ENCODE results near the gene NUMB. TPM values are rescaled to one million over a fixed set of nuclear protein-coding genes. Genes with fewer than 3 reads are reported as not detected.

The NUMB gene
- total RNA-seq, 2 experiments from 2014 or later, result 27.9 to 31.5 TPM

DNA sequence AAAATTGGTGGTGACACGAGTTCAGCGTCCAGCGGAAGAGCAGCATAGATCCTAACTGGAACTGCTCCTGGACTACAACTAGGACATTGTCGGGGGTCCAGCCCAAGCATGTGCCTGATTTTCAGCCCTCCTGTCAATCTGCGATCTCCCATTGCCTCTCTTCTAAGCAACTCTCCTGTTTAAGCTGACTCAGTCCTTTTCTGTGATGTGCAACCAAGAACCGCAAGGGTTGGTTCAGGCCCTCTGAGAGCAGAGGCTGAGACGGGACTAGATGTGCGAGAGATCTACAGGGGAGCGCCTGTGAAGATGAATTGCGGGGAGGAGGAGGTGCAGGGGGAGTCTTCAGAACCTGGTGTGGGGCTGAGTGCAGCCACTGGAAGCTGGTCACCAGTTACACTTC lies 224.8 kb downstream of the NUMB start:
- CTCF ChIA-PET, result no interaction called here

GRCh38 chr14:73232984-73233383 lies 225.4 kb downstream of the NUMB start:
- H3K4me1 ChIP-seq (ENCODE audit: insufficient read depth, low read length), result peaks cover 8% of the 10 kb centered on the region
- TF ChIP-seq, protein P1, sequence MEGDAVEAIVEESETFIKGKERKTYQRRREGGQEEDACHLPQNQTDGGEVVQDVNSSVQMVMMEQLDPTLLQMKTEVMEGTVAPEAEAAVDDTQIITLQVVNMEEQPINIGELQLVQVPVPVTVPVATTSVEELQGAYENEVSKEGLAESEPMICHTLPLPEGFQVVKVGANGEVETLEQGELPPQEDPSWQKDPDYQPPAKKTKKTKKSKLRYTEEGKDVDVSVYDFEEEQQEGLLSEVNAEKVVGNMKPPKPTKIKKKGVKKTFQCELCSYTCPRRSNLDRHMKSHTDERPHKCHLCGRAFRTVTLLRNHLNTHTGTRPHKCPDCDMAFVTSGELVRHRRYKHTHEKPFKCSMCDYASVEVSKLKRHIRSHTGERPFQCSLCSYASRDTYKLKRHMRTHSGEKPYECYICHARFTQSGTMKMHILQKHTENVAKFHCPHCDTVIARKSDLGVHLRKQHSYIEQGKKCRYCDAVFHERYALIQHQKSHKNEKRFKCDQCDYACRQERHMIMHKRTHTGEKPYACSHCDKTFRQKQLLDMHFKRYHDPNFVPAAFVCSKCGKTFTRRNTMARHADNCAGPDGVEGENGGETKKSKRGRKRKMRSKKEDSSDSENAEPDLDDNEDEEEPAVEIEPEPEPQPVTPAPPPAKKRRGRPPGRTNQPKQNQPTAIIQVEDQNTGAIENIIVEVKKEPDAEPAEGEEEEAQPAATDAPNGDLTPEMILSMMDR (IDR thresholded peaks at IDR 0.05), result no peak
- H3K27me3 Mint-ChIP-seq, result peaks cover 39% of the 10 kb centered on the region
- peaks cover 4% of the 10 kb centered on the region for H3K36me3 Mint-ChIP-seq (ENCODE audit: low read depth)
- intact Hi-C loops (cut with DNase I, micrococcal nuclease), result no loop called here
- CTCF ChIA-PET, result no interaction called here
- no peaks in the 10 kb centered on the region for H3K36me3 ChIP-seq (ENCODE audit: insufficient read depth, low read length)
- no peak overlapping the region for H3K27ac ChIP-seq (ENCODE audit: low read depth in 1 of 2, low read length in 2 of 2)
- DNase-seq (no peak), ATAC-seq (ENCODE audit: poor library complexity) (no peak)
- H3K9me3 Mint-ChIP-seq, result no peaks in the 10 kb centered on the region
- no peaks in the 10 kb centered on the region for H3K9me3 ChIP-seq (ENCODE audit: control insufficient read depth in 1 of 2, insufficient read depth in 1 of 2, low read length in 2 of 2)
- POLR2A ChIA-PET, result interaction anchor here (1.0 kb wide), 1 partner anchor 205 kb away, joined by 3 read pairs; no protein-coding TSS in a partner anchor
- H3K4me3 ChIP-seq (ENCODE audit: low read length), result no peak overlapping the region
- no peak overlapping the region for H3K4me3 Mint-ChIP-seq
- no peak overlapping the region for H3K27ac Mint-ChIP-seq
- H3K4me1 Mint-ChIP-seq (ENCODE audit: low read depth), result peaks cover 6% of the 10 kb centered on the region
- peaks cover 35 to 48% of the 10 kb centered on the region in 2 experiments for H3K27me3 ChIP-seq (ENCODE audit: control insufficient read depth in 1 of 2, insufficient read depth in 2 of 2, low read length in 2 of 2)

More for the DNA sequence above, 224.8 kb downstream of the NUMB start:
- intact Hi-C loops (cut with DNase I, micrococcal nuclease), result no loop called here
- Histone ChIP-seq H3K9me3 (ENCODE audit: control insufficient read depth in 1 of 2, insufficient read depth in 1 of 2, low read length in 2 of 2) (peaks cover 0 to 6% of the 10 kb centered on the region in 2 experiments), H3K36me3 (ENCODE audit: insufficient read depth, low read length) (no peaks in the 10 kb centered on the region), H3K27me3 (ENCODE audit: control insufficient read depth in 1 of 2, insufficient read depth in 2 of 2, low read length in 2 of 2) (peaks cover 39 to 54% of the 10 kb centered on the region in 2 experiments), H3K27ac (ENCODE audit: low read depth in 1 of 2, low read length in 2 of 2) (no peak overlapping the region), H3K4me3 (ENCODE audit: low read length) (no peak overlapping the region), H3K4me1 (ENCODE audit: insufficient read depth, low read length) (peaks cover 13% of the 10 kb centered on the region)
- DNase-seq (no peak), ATAC-seq (ENCODE audit: poor library complexity) (no peak)
- Mint-ChIP-seq H3K4me1 (ENCODE audit: low read depth) (peaks cover 6% of the 10 kb centered on the region), H3K4me3 (no peak overlapping the region), H3K9me3 (no peaks in the 10 kb centered on the region), H3K27ac (no peak overlapping the region), H3K27me3 (peaks cover 43% of the 10 kb centered on the region), H3K36me3 (ENCODE audit: low read depth) (no peaks in the 10 kb centered on the region)
- POLR2A ChIA-PET, result no interaction called here
- TF ChIP-seq, protein P1 (IDR thresholded peaks at IDR 0.05), result no peak

DNA sequence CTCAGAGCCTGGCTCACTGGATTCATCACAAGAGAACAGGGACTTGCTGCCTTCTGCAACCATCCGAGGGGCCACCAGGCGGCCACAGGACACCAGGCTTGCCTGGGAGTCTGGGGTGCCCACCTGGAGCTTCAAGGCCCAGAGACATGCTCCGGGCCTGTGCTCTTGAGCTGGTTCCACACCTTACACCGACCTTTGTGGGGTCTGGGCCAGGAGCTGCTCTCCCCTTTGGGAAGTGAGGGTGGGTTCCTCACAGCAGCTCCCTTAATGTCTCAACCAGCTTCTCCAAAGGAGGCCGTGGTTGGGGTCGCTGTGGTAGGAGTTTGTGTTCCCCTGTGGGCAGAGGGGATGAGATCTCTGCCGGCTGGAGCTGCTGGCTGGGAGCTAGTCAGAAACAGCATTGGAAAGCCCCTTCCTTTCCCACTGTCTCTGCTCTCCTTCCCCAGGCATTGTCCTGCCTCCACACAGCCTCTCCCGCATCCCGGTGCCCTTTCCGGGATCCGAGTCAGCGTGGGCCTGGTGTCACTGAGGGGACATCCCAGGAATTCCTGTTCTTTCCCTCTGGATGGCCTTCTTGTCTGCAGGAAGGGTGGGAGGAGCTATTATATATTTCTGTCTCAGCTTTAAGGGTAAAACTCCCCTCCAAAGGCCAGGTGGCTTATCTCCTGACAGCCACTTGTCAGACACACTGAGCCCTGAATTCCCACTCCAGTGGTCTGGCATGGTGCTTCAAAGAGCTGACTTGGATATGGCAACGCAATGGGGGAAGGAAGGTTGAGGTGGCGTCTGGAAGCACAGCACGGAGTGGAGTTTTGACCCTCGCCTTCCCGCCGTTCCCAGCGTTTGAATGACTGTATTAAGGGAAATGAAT lies 226.1 kb downstream of the NUMB start:
- no peaks in the 10 kb centered on the region for H3K36me3 ChIP-seq (ENCODE audit: insufficient read depth, low read length)
- H3K27ac Mint-ChIP-seq, result no peak overlapping the region
- H3K36me3 Mint-ChIP-seq (ENCODE audit: low read depth), result peaks cover 5% of the 10 kb centered on the region
- ChIA-PET CTCF (no interaction called here), POLR2A (interaction anchor here (1.0 kb wide), 1 partner anchor 204 kb away, joined by 3 read pairs; no protein-coding TSS in a partner anchor)
- no peaks in the 10 kb centered on the region for H3K9me3 Mint-ChIP-seq
- peaks cover 6% of the 10 kb centered on the region for H3K4me1 Mint-ChIP-seq (ENCODE audit: low read depth)
- no peak overlapping the region for H3K4me3 ChIP-seq (ENCODE audit: low read length)
- H3K27ac ChIP-seq (ENCODE audit: low read depth in 1 of 2, low read length in 2 of 2), result no peak overlapping the region
- ATAC-seq (ENCODE audit: poor library complexity) (no peak), DNase-seq (no peak)
- H3K4me1 ChIP-seq (ENCODE audit: insufficient read depth, low read length), result peaks cover 4% of the 10 kb centered on the region
- no peaks in the 10 kb centered on the region for H3K9me3 ChIP-seq (ENCODE audit: control insufficient read depth in 1 of 2, insufficient read depth in 1 of 2, low read length in 2 of 2)
- H3K27me3 ChIP-seq (ENCODE audit: control insufficient read depth in 1 of 2, insufficient read depth in 2 of 2, low read length in 2 of 2), result peaks cover 34 to 40% of the 10 kb centered on the region in 2 experiments
- intact Hi-C loops (cut with DNase I, micrococcal nuclease), result no loop called here
- TF ChIP-seq, protein P1 (IDR thresholded peaks at IDR 0.05), result no peak
- peaks cover 38% of the 10 kb centered on the region for H3K27me3 Mint-ChIP-seq
- no peak overlapping the region for H3K4me3 Mint-ChIP-seq

All from CD4-positive, alpha-beta T cell (primary cell).